HG03095 (cell line): Measurements from ENCODE around the gene SERPINC1.
"Not testable (repeated sequence)": the region's sequence is repeated elsewhere in the genome, so short reads cannot be mapped to it uniquely, and the experiment has no call there.

ENCODE experiments used
- ATAC-seq: cut with Tn5 transposase; IDR thresholded peaks from one replicate; pipeline ENCODE4 v1.9.1; 2021; ENCODE audit warnings: moderate library complexity; ENCODE audit not compliant: unreplicated experiment

Gene SERPINC1

GRCh38 chr1:173863224-173864161, 53.6 kb downstream of the SERPINC1 start:
- no peak for ATAC-seq

GRCh38 chr1:173862769-173863223, 54.3 kb downstream of the SERPINC1 start:
- no peak for ATAC-seq

- ATAC-seq = not testable (repeated sequence)
Measured at GRCh38 chr1:173862146-173862768, 54.9 kb downstream of the SERPINC1 start.

- ATAC-seq = no peak
Measured at GRCh38 chr1:173861731-173862145, 55.4 kb downstream of the SERPINC1 start.

GRCh38 chr1:173860065-173860464, 57.1 kb downstream of the SERPINC1 start:
- ATAC-seq = no peak

GRCh38 chr1:173859547-173859946, 57.6 kb downstream of the SERPINC1 start:
- ATAC-seq = not testable (repeated sequence)

GRCh38 chr1:173857363-173857917, 59.7 kb downstream of the SERPINC1 start:
- ATAC-seq = no peak

GRCh38 chr1:173856903-173857302, 60.2 kb downstream of the SERPINC1 start:
- no peak for ATAC-seq

GRCh38 chr1:173856014-173856413, 61.1 kb downstream of the SERPINC1 start:
- ATAC-seq = no peak
